Myocyte (in vitro differentiated cells): Measurements from ENCODE around the gene ZNF646. TPM values are rescaled to one million over a fixed set of nuclear protein-coding genes. Genes with fewer than 3 reads are reported as not detected.
"Not testable (repeated sequence)": the region's sequence is repeated elsewhere in the genome, so short reads cannot be mapped to it uniquely, and the experiment has no call there.

ENCODE experiments used
- DNase-seq: peaks from one replicate; pipeline ENCODE4 v3.0.0-alpha.2; 2012; ENCODE audit warnings: low read depth
- total RNA-seq: library from RNA; depleted of rRNA; stranded (reverse); fragments of >200 nt; gene quantifications from 2 replicates; pipeline ENCODE4 v1.2.3, GENCODE V29; 2014

ZNF646 gene
- total RNA-seq, 1 donor from 2014 or later = 17.6 TPM

DNA sequence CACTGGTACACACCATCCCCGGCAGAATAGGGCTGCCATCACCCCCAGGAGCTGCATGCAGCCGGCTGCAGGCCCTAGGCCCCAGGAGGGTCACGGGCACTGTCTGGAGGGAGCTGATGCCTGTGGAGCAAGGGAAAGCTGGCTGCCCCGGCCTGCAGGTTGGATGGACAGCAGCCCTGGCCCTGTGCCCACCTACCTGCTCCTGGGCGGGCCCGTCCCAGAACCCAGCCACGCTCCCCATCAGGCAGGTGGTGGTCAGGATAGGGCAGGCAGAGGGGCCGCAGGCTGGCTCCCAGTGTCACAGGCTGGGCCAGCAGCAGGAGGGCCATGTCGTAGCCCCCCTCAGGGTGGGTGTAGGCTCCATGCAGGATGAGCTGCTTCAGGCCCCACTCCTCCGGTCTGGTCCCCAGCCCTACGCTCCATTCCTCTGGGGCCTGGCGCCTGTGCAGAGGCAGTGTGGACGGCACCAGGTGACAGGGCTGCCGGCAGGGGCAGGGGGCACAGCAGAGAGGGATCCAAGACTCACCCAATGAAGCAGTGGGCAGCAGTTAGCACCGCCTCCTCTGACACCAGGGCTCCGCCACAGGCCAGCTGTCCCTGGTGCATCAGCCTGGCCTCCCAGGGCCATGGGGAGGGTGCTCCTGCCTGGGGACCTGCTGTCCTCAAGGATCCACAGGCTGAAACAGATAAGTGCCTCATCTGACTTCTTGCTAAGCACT, 10.5 kb downstream of the ZNF646 start:
- peak; percentile 87 for DNase-seq

DNA sequence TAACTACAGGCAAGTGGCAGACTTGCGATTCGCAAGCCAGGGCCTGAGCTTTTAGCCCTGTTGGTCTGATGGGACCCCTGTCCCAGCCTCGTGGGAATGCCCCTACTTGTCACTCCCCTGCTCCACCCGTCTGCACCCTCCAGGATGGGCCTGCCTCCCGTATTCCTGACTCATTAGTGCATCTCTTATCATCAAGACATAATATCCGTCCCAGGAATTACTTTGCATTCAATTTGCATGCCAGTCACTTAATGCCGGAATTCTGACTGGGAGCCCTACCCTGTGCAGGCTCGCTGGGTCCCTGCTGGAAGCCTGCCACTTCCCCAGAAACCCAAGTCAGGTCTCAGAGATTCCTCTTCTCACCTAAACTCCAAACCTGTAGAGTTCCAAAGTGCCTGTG, 11.2 kb downstream of the ZNF646 start:
- DNase-seq = peak; percentile 39

- peak; percentile 90 for DNase-seq
Measured at GRCh38 chr16:31085873-31086628, 11.8 kb downstream of the ZNF646 start.

- DNase-seq = no peak
Measured at GRCh38 chr16:31086629-31086906, 12.3 kb downstream of the ZNF646 start.

DNA sequence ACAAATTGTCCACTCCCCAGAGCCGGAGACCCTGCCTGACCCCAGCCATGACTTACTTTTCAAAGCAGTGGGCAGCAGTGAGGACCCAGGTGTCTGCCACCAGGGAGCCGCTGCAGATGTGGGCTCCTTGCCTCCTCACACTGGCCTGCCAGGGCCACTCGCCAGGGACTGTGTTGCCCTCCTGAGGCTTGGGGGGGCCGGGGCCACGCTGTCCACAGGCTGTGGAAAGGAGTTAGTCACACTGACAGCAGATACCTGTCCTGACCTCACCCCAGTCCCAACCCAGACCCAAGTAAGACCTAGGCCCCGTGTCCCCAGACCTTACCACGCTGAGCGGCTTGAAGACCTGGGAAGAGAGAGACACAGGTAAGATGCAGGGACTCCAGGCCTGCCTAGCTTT, 13.3 kb downstream of the ZNF646 start:
- no peak for DNase-seq

- DNase-seq = no peak
Measured at GRCh38 chr16:31087971-31088370, 13.7 kb downstream of the ZNF646 start.

DNA sequence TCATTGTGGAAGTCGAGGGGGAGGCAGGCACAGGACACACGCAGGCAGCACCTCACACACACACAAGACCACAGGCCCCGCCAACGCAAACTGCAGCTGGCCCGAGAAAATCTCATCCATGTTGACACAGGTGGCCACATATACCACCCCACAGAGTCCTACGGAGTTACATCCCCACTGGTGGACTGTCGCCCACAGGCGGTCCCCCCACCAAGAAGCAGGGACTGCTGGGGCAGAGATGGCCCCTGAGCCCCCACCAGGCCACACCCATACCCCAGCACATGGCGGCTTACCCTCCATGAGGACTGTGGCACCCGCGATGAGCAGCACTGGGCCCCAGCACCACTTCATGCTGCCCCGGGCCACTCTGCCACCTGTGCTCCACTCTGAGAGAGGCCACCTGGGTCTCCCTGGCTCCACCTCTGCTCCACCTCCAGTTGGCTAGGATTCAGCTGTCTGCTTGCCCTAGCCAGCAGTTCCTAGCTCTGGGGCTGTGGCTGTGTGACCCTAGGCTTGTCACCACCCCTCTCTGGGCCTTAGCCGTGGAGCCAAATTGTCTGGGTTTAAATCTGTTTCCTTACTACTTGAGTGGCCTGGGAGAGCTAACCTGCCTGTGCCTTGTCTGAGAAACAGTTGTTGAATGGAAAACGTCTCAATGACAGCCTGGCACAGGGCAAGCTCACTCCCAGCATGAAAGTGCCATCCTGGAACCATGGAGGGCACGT, 14.4 kb downstream of the ZNF646 start, which contains the start of gene PRSS53:
PRSS53 (minus strand) TSS at position 485 of the 725 bp plus-strand sequence; CDS start at position 351, 134 bp downstream.
- no peak for DNase-seq

- no peak for DNase-seq
Measured at GRCh38 chr16:31089199-31089598, 15.0 kb downstream of the ZNF646 start.

GRCh38 chr16:31090540-31090939, 16.3 kb downstream of the ZNF646 start:
- DNase-seq = no peak

GRCh38 chr16:31092330-31092729, 18.1 kb downstream of the ZNF646 start:
- no peak for DNase-seq

- peak; percentile 76 for DNase-seq
Measured at GRCh38 chr16:31093132-31093703, 19.0 kb downstream of the ZNF646 start.

- DNase-seq = no peak
Measured at GRCh38 chr16:31094088-31094423, 19.8 kb downstream of the ZNF646 start.

- DNase-seq = peak; percentile 99
Measured at GRCh38 chr16:31094424-31095120, 20.4 kb downstream of the ZNF646 start, which contains the start of gene VKORC1. TSS of gene VKORC1 (minus strand) at chr16:31094797. CDS start at chr16:31094729, 68 bp downstream.

- DNase-seq = no peak
Measured at GRCh38 chr16:31099860-31100638, 25.8 kb downstream of the ZNF646 start.

DNA sequence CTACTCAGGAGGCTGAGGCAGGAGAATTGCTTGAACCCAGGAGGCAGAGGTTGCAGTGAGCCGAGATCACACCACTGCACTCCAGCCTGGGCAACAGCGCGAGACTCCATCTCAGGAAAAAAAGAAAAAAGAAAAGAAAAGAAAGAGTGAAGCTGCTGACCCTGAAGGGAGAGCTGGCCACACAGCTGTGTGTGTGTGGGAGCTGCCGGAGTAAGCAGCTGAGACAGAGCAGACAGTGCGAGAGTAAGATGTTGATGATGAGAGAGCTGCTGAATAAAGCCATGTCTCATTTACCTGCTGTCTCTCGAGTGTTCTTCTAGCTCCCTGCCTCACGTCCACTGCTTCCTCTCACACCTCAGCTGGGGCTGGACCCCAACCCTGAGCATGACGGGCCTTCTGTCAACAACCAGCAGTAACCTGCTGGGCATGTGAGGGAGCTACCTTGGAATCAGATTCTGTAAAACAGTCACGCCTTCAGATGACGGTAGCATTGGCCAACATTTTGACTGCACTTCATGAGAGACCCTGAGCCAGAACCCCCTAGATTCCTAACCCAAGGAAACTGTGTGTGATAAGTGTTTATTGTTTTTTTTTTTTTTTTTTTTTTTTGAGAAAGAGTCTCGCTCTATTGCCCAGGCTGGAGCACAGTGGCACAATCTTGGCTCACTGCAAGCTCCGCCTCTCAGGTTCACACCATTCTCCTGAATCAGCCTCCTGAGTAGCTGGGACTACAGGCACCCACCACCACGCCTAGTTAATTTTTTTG, 26.8 kb downstream of the ZNF646 start:
- not testable (repeated sequence) for DNase-seq

DNA sequence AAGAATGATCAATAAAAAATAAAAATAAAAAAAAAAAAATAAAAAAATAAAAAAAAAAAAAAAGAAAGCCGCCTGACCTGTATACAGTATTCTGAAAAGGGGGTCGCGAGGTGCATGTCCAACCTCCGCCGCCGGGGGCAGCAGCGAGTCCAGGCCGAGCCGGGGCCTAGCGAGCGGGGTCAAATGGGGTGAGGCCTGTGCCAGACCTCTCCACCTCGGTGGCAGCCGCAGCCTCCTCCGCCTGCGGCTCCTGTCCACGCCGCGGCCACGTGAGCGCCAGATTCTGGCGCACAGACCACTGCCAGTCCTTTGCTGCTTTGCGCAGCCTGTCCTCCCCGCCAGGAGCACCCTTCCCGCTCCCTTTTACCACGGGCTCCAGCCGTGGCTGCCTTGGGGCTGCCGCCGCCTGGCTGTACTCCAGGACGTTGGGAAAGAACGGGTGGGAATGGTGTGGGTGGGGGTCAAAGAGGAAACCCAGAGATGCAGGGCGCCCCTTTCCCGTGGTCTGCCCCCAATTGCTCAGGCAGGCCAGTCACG, 31.5 kb downstream of the ZNF646 start:
- DNase-seq = peak; percentile 81

GRCh38 chr16:31106509-31107464, 32.6 kb downstream of the ZNF646 start:
- DNase-seq = no peak

DNA sequence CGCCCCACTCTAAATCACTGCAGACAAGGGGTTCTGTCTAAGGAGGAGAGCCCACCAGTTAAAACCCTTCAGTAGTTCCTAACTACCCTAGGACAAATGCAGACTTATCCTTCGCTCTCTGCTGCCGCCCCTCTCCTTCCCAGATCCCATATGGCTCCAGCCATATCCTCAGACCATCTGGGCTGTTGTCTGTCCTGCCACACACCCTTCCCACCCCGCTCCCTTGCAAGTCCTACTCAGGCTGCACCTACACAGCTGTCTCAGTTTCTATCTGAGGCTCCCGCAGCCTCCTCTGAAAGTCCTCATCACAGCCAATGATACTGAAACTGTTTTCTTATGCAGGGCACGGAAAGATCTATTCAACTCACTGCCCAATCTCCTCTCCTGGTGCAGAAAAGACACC, 33.2 kb downstream of the ZNF646 start:
- no peak for DNase-seq
